Stimulated activated CD8-positive, alpha-beta memory T cell treated with anti-CD3 and anti-CD28 coated beads, Interleukin-4, amount 100 ng/mL, for 24 hours (primary cell): ENCODE data around the gene TMEM52.

Experiments used
- DNase-seq: peaks from one replicate; pipeline ENCODE4 v3.0.0-alpha.2; 2020; ENCODE audit warnings: low read depth

The TMEM52 gene

GRCh38 chr1:1914971-1915692, 3.9 kb downstream of the TMEM52 start, which contains the start of gene CALML6:
Gene CALML6 (plus strand): TSS chr1:1915260. CDS start chr1:1915281, 21 bp downstream.
- no peak for DNase-seq

- DNase-seq, result no peak
These were observed 4.7 kb downstream of the TMEM52 start for GRCh38 chr1:1914101-1914970.

- no peak for DNase-seq
These were observed 7.6 kb downstream of the TMEM52 start for GRCh38 chr1:1911350-1912041.

GRCh38 chr1:1910651-1911331, 8.3 kb downstream of the TMEM52 start:
- DNase-seq, result no peak

- no peak for DNase-seq
These were observed 9.0 kb downstream of the TMEM52 start for GRCh38 chr1:1910033-1910465.

- no peak for DNase-seq
These were observed 10.6 kb downstream of the TMEM52 start for GRCh38 chr1:1908506-1908791.

GRCh38 chr1:1907098-1907736, 11.9 kb downstream of the TMEM52 start:
- DNase-seq, result no peak

- peak; percentile 50 for DNase-seq
These were observed 12.6 kb downstream of the TMEM52 start for GRCh38 chr1:1906185-1907097.

GRCh38 chr1:1903224-1903623, 15.9 kb downstream of the TMEM52 start:
- no peak for DNase-seq

- DNase-seq, result no peak
These were observed 17.3 kb downstream of the TMEM52 start for GRCh38 chr1:1901641-1902294.

- DNase-seq, result no peak
These were observed 18.0 kb downstream of the TMEM52 start for GRCh38 chr1:1900883-1901640.

GRCh38 chr1:1899967-1900327, 19.1 kb downstream of the TMEM52 start:
- no peak for DNase-seq

GRCh38 chr1:1899266-1899966, 19.7 kb downstream of the TMEM52 start:
- DNase-seq, result no peak

GRCh38 chr1:1898246-1898933, 20.7 kb downstream of the TMEM52 start:
- no peak for DNase-seq

GRCh38 chr1:1895456-1896336, 23.4 kb downstream of the TMEM52 start:
- DNase-seq, result no peak

GRCh38 chr1:1895060-1895418, 24.0 kb downstream of the TMEM52 start:
- no peak for DNase-seq

GRCh38 chr1:1894354-1895059, 24.6 kb downstream of the TMEM52 start:
- DNase-seq, result no peak
